Measurements from ENCODE around the gene TXNRD2. TPM values are rescaled to one million over a fixed set of nuclear protein-coding genes. Genes with fewer than 3 reads are reported as not detected.

TXNRD2 gene
- total RNA-seq, 4 donors from 2014 or later: 12.1 to 28.9 (median 21.6) TPM

DNA sequence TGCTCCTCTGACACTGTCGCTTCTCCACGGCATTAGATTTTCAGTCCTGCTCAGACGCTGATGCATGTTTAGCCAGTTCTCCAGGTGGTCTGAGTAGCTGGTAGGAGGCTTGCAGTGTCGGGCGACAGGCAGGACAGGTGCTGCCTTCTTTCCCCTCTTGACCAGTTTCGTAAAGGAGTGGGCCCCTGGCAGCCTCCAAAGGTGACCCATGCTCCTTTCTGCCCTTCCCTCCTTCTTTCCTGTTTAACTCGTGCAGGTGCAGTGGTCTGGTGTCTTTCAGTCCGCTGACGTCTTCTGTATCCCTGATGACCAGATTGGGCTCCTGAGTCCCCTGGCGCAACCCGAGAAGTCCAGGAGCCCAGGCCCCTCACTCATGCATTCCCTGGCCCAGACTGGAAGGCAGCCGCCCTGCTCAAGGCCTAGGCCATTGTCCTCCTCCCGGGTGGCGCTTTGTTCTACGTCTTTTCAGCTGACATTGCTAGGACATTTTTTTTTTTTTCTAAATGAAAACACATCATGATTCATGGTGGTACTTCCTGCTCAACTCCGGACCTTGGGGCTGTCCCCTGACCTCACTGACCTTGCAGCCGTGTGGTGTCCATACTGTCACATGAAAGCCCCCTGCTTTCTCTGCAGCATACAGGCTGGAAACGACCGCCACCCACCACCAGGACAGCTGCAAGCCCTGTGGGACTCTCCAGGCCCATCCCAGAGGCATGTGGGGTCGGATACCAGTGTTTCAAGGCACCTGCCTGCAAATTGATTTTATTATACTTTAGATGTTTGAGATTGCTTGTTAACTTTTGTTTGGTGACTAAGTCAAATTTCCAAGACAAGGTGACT, 25.5 kb upstream of the TXNRD2 start:
- TF ChIP-seq POLR2AphosphoS5 (IDR thresholded peaks at IDR 0.05) (no peak), POLR2A (IDR thresholded peaks at IDR 0.05) (no peak), EP300 (IDR thresholded peaks at IDR 0.05; ENCODE audit: low read depth) (no peak), CTCF (IDR thresholded peaks at IDR 0.05) (no peak)
- no peak overlapping the region for H3K27ac ChIP-seq
- H3K4me1 ChIP-seq: peaks cover 6 to 19% (median 16%) of the 10 kb centered on the region in 4 donors
- H3K36me3 ChIP-seq: no peaks in the 10 kb centered on the region
- no peak for DNase-seq
- H3K9me3 ChIP-seq: no peaks in the 10 kb centered on the region
- 73% methylated on average over 20 of the region's 20 CpGs; no CpG with 5 or more reads in 1 of the 2 donors for WGBS, 2 donors (ENCODE audit: low coverage in 1 of 2)
- no peak overlapping the region for H3K4me3 ChIP-seq
- in situ Hi-C loops (cut with MboI; ENCODE audit: low pct_ligation_motif_present in 1 of 4, low pct_unique_long_range_greater_than_20kb in 1 of 4, low sequenced_read_pairs in 3 of 4) (loop anchor here in 1 of 4 donors (10.0 kb wide), 1 partner anchor 58 kb away; the partner anchor contains the start of gene TANGO2), intact Hi-C loops (cut with DNase I; ENCODE audit: low total_unique reads) (no loop called here)
- no peaks in the 10 kb centered on the region for H3K27me3 ChIP-seq

GRCh38 chr22:19965771-19966709, 24.4 kb upstream of the TXNRD2 start:
- in situ Hi-C loops (cut with MboI; ENCODE audit: low pct_ligation_motif_present in 1 of 4, low pct_unique_long_range_greater_than_20kb in 1 of 4, low sequenced_read_pairs in 3 of 4) (loop anchor here in 1 of 4 donors (10.0 kb wide), 1 partner anchor 59 kb away; the partner anchor contains the start of gene TANGO2), intact Hi-C loops (cut with DNase I; ENCODE audit: low total_unique reads) (no loop called here)
- Histone ChIP-seq H3K4me1 (peaks cover 6 to 26% (median 19%) of the 10 kb centered on the region in 4 donors), H3K27me3 (no peaks in the 10 kb centered on the region), H3K36me3 (no peaks in the 10 kb centered on the region), H3K27ac (no peak overlapping the region), H3K4me3 (no peak overlapping the region), H3K9me3 (no peaks in the 10 kb centered on the region)
- DNase-seq: no peak
- 87% methylated on average over 10 of the region's 10 CpGs; no CpG with 5 or more reads in 1 of the 2 donors for WGBS, 2 donors (ENCODE audit: low coverage in 1 of 2)
- no peak for TF ChIP-seq EP300 (IDR thresholded peaks at IDR 0.05; ENCODE audit: low read depth)
- TF ChIP-seq CTCF (IDR thresholded peaks at IDR 0.05): peak in 1 of 5 experiments; percentile 3

GRCh38 chr22:19964701-19965386, 23.2 kb upstream of the TXNRD2 start:
- Histone ChIP-seq H3K4me1 (peaks cover 7 to 25% (median 22%) of the 10 kb centered on the region in 4 donors), H3K9me3 (no peaks in the 10 kb centered on the region), H3K4me3 (no peak overlapping the region), H3K36me3 (no peaks in the 10 kb centered on the region), H3K27me3 (no peaks in the 10 kb centered on the region), H3K27ac (no peak overlapping the region)
- in situ Hi-C loops (cut with MboI; ENCODE audit: low pct_ligation_motif_present in 1 of 4, low pct_unique_long_range_greater_than_20kb in 1 of 4, low sequenced_read_pairs in 3 of 4): loop anchor here in 1 of 4 donors (10.0 kb wide), 1 partner anchor 60 kb away; the partner anchor contains the start of gene TANGO2
- WGBS, 2 donors (ENCODE audit: low coverage in 1 of 2): 90% methylated on average over 5 to 13 of the region's 15 CpGs
- TF ChIP-seq CTCF (IDR thresholded peaks at IDR 0.05): no peak
- TF ChIP-seq POLR2A (IDR thresholded peaks at IDR 0.05): no peak
- no peak for TF ChIP-seq EP300 (IDR thresholded peaks at IDR 0.05; ENCODE audit: low read depth)
- no peak for TF ChIP-seq POLR2AphosphoS5 (IDR thresholded peaks at IDR 0.05)
- intact Hi-C loops (cut with DNase I; ENCODE audit: low total_unique reads): no loop called here
- no peak for DNase-seq
